ENCODE results near the gene LRMDA.

GRCh38 chr10:76242956-76243355 lies 811.5 kb downstream of the LRMDA start:
- TF ChIP-seq POLR2A (IDR thresholded peaks at IDR 0.05; ENCODE audit: low read length) (no peak), MAFK (IDR thresholded peaks at IDR 0.05; ENCODE audit: partially characterized antibody) (no peak), CTCF (IDR thresholded peaks at IDR 0.05) (no peak), NR3C1 (IDR thresholded peaks at IDR 0.05) (no peak), ELK1 (IDR thresholded peaks at IDR 0.05; ENCODE audit: low read depth, low read length) (no peak), ZNF302 (CRISPR knock-in tag; IDR thresholded peaks at IDR 0.05) (no peak), MAZ (IDR thresholded peaks at IDR 0.05; ENCODE audit: borderline replicate concordance, low read depth, low read length) (no peak), JUN (IDR thresholded peaks at IDR 0.05) (no peak)

Data from A549 (cell line).